ENCODE results near the gene CDH4.

DNA sequence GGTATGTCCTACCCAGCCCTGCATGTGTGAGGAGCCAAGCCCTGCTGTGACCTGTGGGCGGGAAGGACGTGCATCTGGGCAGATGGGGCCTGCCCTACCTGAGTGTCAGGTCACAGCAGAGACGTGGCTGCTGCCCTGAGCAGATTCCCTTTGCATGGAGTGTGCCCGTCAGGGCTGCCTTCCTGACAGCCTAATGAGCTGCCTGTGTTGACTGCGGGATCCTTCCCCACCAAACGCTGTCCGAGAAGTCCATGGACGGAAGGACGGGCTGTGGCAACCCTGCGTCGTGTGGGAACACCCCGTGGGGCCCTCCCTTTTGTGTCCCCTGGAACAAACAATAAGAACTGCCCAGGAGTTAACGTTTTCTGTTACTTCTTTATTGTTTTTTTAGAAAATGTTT is 343.2 kb downstream of the CDH4 start:
- TF ChIP-seq, protein P1, sequence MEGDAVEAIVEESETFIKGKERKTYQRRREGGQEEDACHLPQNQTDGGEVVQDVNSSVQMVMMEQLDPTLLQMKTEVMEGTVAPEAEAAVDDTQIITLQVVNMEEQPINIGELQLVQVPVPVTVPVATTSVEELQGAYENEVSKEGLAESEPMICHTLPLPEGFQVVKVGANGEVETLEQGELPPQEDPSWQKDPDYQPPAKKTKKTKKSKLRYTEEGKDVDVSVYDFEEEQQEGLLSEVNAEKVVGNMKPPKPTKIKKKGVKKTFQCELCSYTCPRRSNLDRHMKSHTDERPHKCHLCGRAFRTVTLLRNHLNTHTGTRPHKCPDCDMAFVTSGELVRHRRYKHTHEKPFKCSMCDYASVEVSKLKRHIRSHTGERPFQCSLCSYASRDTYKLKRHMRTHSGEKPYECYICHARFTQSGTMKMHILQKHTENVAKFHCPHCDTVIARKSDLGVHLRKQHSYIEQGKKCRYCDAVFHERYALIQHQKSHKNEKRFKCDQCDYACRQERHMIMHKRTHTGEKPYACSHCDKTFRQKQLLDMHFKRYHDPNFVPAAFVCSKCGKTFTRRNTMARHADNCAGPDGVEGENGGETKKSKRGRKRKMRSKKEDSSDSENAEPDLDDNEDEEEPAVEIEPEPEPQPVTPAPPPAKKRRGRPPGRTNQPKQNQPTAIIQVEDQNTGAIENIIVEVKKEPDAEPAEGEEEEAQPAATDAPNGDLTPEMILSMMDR (IDR thresholded peaks at IDR 0.05), result no peak
- TF ChIP-seq ZFX (IDR thresholded peaks at IDR 0.05; ENCODE audit: borderline replicate concordance), result no peak
